ENCODE data around the gene STAG3. TPM values are rescaled to one million over a fixed set of nuclear protein-coding genes. Genes with fewer than 3 reads are reported as not detected.

Gene STAG3
- total RNA-seq, 1 donor from 2014 or later: 2.3 TPM

DNA sequence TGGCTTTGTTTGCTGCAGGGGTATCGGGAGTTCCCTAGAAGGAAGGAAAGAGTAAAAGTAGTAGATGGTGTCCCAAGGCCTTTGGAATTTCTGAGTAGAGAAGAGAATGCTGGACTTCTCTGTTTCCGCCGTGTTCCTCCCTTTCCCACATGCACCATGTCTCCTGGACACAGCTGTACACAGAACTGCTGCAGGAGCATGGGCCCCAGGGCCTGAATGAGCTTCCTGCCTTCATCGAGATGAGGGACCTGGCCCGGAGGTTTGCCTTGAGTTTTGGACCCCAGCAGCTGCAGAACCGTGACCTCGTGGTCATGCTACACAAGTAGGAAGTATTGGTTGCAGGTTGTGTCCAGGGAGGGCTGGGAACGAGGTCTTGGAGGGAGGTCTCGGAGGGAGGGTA, 26.7 kb downstream of the STAG3 start:
- no peak for ATAC-seq
- no peaks in the 10 kb centered on the region for H3K4me1 ChIP-seq
- no peak overlapping the region for H3K27ac ChIP-seq

DNA sequence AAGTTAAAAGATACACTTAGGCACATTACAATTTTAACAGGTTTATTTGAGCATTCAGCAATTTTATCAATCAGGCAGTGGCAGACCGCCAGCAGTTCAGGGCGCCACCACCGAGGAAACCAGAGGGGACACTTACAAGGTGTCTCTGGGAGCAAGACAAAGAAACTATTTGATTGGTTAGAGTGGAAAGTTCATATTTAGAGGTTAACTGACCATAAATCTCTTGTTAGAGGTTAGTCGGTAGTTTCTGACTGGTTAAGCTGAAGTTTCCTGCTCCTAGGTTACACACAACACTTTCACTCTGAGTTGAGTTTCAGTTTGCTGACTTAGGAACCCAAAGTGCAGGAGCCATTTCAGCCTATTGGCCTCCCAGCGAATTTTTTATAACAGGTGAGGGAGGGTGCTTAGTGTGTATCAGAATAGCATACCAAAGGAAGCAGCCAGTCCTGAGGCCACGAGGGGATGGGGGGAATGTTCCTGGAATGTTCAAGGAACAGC, 31.2 kb downstream of the STAG3 start:
- ATAC-seq: no peak
- H3K4me1 ChIP-seq: no peaks in the 10 kb centered on the region
- H3K9me3 ChIP-seq: no peaks in the 10 kb centered on the region
- H3K36me3 ChIP-seq: no peaks in the 10 kb centered on the region
- H3K4me3 ChIP-seq: no peak overlapping the region
- TF ChIP-seq, protein P1, sequence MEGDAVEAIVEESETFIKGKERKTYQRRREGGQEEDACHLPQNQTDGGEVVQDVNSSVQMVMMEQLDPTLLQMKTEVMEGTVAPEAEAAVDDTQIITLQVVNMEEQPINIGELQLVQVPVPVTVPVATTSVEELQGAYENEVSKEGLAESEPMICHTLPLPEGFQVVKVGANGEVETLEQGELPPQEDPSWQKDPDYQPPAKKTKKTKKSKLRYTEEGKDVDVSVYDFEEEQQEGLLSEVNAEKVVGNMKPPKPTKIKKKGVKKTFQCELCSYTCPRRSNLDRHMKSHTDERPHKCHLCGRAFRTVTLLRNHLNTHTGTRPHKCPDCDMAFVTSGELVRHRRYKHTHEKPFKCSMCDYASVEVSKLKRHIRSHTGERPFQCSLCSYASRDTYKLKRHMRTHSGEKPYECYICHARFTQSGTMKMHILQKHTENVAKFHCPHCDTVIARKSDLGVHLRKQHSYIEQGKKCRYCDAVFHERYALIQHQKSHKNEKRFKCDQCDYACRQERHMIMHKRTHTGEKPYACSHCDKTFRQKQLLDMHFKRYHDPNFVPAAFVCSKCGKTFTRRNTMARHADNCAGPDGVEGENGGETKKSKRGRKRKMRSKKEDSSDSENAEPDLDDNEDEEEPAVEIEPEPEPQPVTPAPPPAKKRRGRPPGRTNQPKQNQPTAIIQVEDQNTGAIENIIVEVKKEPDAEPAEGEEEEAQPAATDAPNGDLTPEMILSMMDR (IDR thresholded peaks at IDR 0.05): no peak
- H3K27me3 ChIP-seq: no peaks in the 10 kb centered on the region
- no peak overlapping the region for H3K27ac ChIP-seq
- intact Hi-C loops (cut with DNase I): no loop called here
- no peak for DNase-seq

More for the DNA sequence above, 26.7 kb downstream of the STAG3 start:
- TF ChIP-seq, protein P1 (IDR thresholded peaks at IDR 0.05): no peak
- Histone ChIP-seq H3K27me3 (no peaks in the 10 kb centered on the region), H3K9me3 (no peaks in the 10 kb centered on the region), H3K4me3 (no peak overlapping the region), H3K36me3 (no peaks in the 10 kb centered on the region)
- DNase-seq: no peak
- intact Hi-C loops (cut with DNase I): no loop called here

DNA sequence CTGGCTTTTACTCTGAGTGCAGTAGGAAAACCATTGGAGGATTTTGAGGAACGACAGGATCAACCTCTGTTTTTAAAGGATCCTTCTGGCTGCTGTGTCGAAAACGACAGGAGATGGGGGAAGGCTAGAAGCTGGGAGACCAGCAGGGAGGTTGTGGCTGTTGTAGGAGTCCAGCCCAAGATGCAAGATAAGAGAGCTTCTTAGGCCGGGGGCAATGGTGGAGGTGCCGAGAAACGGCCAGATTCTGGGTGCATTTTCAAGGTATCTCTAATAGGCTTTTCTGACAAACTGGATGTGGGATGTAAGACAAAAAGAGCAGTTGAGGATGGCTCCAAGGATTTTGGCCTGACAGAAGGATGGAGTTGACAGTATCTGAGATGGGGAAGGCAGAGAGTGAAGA, 31.8 kb downstream of the STAG3 start:
- no peaks in the 10 kb centered on the region for H3K36me3 ChIP-seq
- no peaks in the 10 kb centered on the region for H3K9me3 ChIP-seq
- TF ChIP-seq, protein P1 (IDR thresholded peaks at IDR 0.05): no peak
- ATAC-seq: no peak
- no peak overlapping the region for H3K4me3 ChIP-seq
- no peaks in the 10 kb centered on the region for H3K4me1 ChIP-seq
- H3K27me3 ChIP-seq: no peaks in the 10 kb centered on the region
- no peak for DNase-seq
- intact Hi-C loops (cut with DNase I): no loop called here
- H3K27ac ChIP-seq: no peak overlapping the region

DNA sequence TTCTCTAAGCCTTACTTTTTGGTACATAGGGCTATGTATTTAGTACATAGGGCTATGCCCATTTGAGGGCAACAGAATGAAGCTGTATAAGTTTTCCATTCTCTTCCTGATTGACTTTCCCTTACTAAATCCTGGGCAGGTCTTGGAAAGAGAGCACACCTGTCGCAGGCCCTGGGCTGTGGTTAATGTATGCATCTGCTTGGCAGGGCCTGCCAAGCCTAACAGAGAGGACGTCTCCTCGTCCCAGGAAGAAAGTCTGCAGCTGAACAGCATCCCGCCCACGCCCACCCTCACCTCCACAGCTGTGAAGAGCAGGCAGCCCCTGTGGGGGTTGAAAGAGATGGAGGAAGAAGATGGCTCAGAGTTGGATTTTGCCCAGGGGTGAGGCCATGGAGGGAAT, 33.1 kb downstream of the STAG3 start:
- H3K9me3 ChIP-seq: no peaks in the 10 kb centered on the region
- intact Hi-C loops (cut with DNase I): loop anchor here (10.0 kb wide), 1 partner anchor 76 kb away; no protein-coding TSS in a partner anchor
- H3K4me3 ChIP-seq: no peak overlapping the region
- no peak overlapping the region for H3K27ac ChIP-seq
- no peaks in the 10 kb centered on the region for H3K36me3 ChIP-seq
- ATAC-seq (no peak), DNase-seq (no peak)
- no peaks in the 10 kb centered on the region for H3K4me1 ChIP-seq
- H3K27me3 ChIP-seq: no peaks in the 10 kb centered on the region
- TF ChIP-seq, protein P1 (IDR thresholded peaks at IDR 0.05): no peak

DNA sequence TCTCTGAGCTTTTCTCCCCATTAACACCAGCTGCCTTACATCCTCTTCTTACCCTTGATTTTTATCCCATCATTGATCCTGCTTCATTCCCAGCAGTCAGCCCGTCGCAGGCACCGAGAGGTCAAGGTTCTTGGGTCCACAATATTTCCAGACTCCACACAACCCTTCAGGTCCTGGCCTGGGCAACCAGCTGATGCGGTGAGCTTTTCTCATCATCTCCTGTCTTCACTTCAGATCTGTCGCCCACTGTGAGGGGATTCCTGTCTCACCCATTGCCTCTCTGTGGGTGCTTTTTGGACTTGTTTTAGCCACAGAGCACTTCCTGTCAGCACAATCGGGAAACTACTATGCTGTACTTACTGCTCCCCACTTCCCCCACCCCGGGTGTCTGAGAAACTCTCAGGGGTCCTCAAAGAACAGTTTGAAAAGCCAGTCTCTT, 33.6 kb downstream of the STAG3 start:
- no peaks in the 10 kb centered on the region for H3K9me3 ChIP-seq
- intact Hi-C loops (cut with DNase I): loop anchor here (10.0 kb wide), 1 partner anchor 77 kb away; no protein-coding TSS in a partner anchor
- no peaks in the 10 kb centered on the region for H3K4me1 ChIP-seq
- no peak for DNase-seq
- no peak overlapping the region for H3K27ac ChIP-seq
- H3K4me3 ChIP-seq: no peak overlapping the region
- H3K27me3 ChIP-seq: no peaks in the 10 kb centered on the region
- no peak for ATAC-seq
- TF ChIP-seq, protein P1 (IDR thresholded peaks at IDR 0.05): no peak
- H3K36me3 ChIP-seq: no peaks in the 10 kb centered on the region
